HS-27A (cell line): ENCODE data around the gene PLCB1.

ENCODE experiments used
- DNase-seq: peaks from one replicate; pipeline ENCODE4 v3.0.0-alpha.2; 2012; ENCODE audit warnings: low read depth, missing footprints

PLCB1 gene

DNA sequence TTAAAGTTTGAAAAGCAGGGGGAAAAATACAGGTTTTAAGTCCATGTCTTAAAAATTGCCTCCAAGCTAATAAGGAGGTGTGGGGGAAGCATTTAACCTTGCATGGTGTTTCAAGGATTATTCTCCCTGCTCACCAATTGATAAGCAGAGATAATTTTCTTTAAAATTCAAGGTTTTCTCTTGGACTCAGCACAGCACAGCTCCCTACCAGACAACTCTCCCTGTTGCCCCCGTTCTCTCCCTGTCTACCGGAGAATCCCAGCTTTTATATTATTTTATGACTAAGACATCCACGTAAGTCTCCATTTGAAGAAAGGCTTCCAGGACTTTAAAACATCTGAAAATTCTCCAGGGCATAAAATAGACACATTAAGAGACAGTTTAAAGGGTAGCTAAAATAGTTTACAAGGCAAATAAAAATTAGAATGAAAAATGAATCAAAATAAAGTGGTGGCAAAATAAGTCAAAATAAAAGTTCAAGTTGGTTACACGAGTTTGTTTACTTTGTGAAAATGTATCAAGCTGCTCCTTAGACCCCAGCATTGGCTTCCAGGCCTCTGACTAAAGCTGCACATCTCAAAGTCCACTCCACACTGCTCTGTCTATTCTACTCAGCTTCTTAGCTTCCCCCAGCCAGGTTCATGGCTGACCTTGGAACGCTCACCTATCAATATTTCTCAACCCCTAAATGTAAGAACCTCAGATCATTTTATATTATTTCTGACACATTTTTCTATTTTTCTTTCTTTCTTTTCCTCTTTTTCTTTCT is 748.2 kb downstream of the PLCB1 start:
- DNase-seq = no peak

DNA sequence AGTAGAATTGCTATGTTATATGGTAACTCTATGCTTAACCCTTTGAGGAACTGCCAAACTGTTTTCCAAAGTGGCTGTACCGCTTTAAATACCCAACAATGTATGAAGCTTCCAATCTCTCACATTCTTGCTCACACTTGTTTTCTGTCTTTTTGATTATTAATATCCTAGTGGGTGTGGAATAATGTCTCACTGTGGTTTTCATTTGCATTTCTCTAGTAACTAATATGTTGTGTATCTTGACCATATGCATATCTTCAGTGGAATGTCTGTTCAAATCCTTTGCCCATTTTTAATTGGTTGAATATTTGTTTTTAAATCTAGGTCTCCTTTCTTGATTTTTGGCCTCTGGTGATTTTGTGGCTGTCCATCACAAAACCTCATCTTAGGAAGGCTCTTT is 759.0 kb downstream of the PLCB1 start:
- no peak for DNase-seq

DNA sequence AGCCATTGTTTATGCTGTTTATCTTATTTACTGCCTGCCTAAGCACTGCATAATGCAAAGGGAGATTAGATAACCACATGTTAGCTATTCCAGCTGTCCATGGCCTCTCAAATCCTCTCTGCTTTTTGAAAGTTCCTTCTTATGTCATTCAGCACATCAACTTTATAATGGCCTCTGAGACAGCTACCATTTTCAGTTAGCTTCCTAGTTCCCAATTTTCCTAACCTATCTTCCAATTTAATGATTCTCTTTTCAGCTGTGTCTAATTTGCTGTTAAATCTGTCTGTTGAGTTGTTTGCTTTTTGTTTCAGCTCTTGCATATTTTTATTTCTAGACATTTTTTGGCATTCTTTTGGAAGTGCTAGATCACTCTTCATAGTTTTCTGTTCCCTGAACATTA is 763.4 kb downstream of the PLCB1 start:
- DNase-seq = no peak

DNA sequence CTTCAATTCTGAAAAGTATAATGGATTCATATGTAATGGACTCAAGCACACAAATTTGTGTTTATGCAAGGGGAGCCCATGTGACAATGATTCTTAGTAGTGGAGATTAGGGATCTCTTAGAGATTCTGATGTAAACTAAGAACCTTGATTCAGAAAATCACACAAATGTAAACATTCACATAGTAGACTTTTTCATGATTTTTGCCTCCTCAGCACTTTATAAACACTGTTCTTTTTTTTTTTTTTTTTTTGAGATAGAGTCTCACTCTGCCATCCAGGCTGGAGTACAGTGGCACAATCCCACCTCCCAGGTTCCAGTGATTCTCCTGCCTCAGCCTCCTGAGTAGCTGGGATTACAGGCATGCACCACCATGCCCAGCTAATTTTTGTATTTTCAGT is 766.8 kb downstream of the PLCB1 start:
- no peak for DNase-seq

DNA sequence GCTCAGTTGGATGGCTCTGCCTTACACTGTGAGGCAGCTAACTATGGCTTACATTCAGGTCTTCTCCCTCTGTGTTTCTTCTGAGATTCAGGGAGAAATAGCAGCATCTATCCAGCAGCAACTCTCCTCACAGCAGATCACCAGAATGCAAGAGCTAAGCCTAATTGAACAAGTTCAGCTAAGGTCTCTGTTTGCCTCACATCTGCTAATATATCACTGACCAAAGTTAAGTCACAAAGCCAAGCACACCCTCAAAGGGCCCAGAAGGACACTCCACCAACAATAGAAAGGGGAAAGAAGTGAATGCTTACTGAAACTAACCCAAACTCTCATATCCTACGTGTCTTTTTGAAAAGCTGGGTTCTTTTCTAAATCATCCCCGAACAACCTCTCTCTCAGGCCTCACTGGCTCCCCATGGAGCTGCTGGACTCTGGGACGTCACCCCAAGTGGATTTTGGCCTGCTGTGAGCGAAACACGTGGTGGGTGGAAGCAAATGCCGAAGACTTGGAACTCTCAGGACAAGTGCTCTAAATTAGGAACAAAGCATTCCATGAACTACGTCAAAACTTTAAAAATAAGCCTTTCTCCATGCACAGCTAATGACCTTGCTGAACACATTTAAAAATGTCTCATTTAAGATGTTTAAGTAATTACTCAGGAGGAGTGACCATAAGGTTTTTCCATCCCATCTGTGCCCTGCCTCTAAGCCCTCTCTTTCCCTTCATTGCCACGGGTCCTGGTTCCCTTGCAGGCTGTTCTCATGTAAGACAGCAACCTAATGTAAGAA is 769.4 kb downstream of the PLCB1 start:
- DNase-seq = no peak

DNA sequence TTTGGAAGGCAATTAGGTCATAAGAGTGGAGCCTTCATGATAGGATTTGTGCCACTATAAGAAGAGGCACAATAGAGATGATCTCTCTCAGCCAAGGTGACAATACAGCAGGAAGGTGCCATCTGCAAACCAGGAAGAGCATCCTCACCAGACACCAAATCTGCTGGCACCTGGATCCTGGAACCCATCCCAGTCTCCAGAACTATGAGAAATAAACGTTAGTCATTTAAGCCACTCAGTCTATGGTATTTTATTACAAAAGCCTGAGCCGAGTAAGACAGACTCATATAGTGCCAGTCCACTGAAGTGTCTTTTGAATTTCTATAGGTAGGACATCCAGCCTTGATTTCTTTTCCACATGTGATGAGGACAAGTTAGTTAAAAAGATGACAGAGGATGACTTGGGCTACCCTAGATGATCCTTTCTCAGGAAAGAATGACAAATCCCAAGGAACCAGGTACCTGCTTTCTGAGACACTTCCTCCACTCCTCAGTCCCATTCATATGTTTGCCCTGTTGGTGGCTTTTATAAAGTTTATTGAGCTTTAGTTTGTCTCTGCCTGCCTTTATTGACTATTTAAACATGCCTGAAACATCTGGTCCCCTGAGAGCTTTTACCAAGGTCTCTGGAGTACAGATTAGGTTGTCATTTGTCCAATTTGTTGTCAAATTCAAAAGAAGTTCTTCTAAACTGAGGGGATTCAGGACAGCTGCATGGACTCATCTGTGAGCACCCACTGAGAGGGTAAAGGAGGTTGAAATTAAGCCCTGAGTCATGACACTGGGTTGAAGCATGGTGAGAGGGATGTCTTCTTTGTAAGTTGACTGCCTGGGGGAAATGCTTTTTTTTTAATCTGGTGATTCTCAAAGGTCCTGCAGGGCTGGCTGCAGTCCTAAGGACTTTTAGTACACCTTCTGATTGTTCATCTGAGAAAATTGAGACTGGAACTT is 771.9 kb downstream of the PLCB1 start:
- no peak for DNase-seq

DNA sequence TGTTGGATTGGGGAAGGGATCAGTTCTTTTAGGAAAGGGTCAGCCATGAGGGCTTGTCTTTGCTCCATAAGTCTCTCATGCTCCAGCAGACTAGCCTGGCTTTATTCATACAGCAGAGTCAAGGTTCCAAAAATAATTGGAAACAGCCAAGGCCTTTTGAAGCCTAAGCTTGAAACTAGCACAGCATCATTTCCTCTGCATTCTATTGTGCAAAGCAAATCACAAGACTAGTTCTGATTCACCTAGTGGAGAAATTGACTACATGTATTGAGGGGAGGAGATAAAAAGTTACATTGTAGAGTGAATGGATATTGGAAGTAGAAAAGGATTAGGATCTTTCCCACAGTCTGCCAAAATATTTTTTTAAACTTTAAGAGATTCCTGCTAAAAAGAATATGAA is 777.5 kb downstream of the PLCB1 start:
- DNase-seq = no peak

DNA sequence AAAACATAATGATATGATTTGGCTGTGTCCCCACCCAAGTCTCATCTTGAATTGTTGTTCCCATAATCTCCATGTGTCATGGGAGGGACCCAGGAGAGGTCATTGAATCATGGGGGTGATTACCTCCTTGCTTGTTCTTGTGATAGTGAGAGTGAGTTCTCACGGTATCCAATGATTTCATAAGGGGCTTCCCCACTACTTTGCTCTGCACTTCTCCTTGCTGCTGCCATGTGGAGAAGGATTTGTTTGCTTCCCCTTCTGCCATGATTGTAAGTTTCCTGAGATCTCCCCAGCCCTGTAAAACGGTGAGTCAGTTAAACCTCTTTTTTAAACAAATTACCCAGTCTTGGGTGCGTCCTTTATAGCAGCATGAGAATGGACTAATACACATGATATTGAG is 780.0 kb downstream of the PLCB1 start:
- DNase-seq = no peak

DNA sequence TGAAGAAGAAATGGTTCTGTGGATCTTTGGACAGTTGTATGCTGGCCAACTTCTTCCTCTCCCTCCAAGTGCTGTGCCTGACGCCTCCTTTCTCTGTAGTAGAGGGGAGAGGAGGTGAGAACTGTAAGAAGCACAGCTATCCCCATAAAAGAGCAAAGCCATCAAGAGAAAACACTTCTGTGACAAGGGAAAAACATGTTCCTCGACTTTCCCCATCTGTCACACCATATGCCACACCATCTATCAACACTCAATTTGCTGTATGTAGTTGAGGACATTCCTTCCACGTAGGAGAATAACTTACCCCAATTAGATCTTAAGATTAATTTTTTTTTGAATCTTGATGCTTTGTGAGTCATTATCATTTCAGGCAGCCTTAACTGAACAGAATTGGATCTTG is 780.7 kb downstream of the PLCB1 start:
- DNase-seq = no peak

DNA sequence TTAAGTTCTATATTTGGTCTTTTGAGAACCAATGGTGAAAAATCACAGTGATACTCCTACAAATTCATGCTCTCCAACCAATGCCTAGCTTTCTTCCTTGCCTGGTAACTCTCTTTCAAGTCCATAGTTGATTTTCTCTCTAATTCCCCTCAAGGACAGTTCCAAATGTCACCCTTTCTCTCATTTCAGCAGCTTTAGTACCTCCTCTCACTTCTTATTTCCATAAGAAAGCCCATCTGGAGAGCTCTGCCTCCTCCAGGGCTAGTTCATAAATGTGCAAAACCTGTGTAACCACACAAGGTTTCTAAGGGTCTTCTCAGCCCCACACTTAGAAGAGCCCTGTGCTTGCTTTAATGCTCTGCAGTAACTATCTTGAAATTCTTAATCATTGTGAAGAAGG is 781.4 kb downstream of the PLCB1 start:
- no peak for DNase-seq

DNA sequence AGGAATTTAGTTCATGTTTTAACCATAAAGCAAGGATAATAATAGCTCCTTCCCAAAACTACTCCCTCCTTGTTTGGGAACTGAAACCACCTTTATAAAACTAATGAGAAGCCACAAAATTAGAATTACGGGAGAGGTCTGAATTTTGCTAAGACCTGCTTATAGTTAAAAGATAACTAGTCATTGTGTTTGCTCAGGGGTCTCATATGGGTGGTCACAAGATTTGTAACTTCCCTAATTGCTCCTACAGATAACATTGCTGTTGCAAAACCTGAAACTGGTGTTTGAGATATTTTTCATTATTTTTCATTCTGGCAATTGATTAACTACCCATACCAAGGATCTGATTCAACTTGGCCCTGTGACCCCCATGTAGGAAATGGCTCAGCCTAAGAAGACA is 782.4 kb downstream of the PLCB1 start:
- no peak for DNase-seq

DNA sequence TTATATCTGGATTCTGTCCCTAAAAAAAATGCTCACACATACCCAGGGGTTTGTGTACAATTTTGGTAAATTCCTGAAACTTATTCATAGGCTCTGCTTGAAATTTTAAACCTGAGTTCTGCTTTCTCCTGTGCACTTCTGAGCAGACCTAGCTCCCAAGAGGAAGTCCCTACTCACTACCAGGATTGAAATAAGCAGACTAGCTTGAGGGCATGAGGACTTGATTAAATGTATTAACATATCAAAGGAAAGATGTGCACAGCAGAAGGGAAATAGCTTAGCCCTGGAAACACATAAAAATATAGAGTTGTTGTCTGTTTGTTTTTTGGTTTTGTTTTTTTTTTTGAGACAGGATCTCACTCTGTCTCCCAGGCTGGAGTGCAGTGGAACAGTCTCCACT is 785.0 kb downstream of the PLCB1 start:
- DNase-seq = no peak

DNA sequence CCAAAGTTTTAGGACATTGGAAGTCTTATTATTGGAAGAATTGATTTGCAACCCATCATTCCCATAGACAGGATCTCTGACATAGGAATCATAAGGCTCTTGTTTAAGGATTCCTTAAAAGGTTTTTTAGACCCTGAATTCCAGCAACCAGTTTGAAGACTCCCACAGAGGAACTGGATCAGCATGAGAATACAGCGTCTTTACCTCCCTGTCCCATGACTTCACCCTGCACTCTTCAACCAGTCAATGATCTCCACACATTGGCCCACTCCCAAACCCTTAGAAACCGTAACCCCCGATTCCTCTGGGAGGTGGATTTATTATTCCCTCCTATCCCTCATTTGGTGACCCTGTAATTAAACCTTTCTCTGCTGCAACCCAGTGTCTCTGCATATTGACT is 786.1 kb downstream of the PLCB1 start:
- no peak for DNase-seq

DNA sequence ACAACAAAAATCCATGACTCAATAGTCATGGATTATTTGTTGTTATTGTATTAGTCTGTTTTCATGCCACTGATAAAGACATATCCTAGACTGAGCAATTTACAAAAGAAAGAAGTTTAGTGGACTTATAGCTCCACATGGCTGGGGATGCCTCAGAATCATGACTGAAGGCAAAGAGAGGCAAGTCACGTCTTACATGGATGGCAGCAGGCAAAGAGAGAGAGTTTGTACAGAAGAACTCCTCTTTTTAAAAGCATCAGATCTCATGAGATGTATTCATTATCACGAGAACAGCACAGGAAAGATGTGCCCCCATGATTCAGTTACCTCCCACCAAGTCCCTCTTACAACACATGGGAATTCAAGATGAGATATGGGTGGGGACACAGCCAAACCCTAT is 792.5 kb downstream of the PLCB1 start:
- DNase-seq = no peak

DNA sequence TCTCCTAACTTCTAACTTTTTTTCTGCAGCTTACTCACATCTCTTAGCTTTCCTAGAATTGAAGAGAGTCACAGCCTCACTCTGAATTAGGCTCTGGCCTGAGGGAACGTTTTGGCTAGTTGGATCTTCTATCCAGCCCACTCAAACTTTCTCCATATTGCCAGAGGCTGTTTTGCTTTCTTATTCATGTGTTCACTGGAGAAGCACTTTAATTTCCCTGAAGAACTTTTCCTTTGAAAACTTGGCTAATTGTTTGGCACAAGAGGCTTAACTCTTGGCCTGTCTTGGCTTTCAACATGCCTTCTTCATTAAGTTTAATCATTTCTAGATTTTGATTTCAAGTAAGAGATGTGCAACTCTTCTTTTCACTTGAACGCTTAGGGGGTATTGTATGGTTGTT is 798.7 kb downstream of the PLCB1 start:
- DNase-seq = no peak

DNA sequence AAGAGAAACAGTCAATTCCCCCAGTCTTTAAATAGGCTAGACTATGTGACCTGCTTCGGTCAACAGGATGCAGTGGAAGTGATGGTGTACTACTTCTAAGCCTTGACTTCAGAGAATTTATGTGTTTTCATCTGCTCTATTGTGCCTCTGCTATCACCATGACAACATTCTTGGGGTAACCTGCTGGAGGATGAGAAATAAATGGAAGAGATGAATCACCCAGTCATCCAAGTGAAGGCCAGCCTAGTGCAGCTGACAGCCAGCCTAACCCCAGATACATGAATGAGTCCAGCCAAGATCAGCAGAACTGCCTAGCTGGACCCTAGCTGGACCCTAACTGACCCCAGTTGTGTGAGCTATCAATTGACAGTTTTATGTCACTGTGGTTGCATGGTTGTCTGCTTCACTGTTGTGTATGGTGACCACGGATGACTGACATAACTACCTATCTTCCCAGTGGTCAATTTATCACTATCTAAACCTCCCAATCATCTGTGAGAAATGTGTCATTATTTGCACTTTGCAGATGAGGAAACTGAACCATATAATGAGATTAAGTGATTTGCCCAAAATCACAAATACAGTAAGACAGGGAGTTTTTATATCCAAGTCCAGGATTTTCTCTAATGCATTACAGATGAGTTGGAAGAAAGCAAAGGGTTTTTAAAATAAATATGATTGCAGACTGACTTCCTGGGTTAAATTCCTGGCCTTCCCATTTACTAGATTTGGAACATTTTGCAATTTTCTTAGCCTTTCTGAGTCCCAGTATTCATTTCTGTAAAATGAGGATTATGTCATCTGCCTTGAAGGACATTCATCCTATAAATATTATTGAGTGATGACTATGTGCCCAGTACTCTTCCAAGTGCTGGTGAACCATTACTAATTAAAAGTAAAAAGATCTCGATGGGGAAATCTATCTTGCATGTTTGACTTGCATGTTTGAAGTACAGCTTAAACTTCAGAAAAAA is 800.4 kb downstream of the PLCB1 start:
- no peak for DNase-seq

DNA sequence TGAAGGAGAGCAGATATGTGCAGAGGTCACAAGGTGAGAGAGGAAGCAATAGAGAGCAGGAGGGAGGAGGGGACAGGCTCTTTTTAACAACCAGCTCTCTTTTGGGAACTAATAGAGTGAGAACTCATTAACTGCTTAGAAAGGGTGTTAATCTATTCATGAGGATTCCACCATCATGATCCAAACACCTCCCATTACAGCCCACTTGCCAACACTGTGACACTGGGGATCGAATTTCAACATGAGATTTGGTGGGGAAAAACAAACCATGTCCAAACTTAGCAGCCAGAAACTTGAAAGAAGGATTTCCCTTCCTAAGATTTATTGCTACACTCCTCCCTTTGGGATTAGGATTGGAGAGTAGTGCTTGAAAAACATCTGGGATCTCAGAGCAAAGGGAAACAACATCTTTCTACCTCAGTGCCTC is 801.3 kb downstream of the PLCB1 start:
- DNase-seq = no peak

DNA sequence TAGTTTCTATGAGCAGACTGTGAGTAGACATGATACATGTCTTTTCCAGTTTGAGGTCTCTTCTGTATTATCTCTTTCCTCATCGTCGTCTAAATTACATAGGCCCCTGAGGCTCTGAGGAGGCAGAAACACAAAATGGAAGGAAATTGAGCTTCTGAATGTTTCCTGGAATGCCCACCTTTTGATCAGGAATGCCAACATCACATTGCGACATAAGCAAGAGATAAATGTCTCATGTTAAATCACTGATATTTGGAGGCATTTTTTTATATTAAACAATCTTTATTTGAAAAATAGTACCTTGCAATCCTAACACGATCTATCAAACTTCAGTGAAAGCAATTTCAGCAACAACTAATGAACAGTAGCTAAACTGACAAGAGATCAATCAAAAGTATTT is 802.3 kb downstream of the PLCB1 start:
- DNase-seq = no peak
